Measurements from ENCODE around the gene CD84.
"Not testable (repeated sequence)": the region's sequence is repeated elsewhere in the genome, so short reads cannot be mapped to it uniquely, and the experiment has no call there.

The CD84 gene

GRCh38 chr1:160597705-160598104 is 18.4 kb upstream of the CD84 start:
- no peak for TF ChIP-seq Cebpa-rat (IDR thresholded peaks at IDR 0.05)
- H3K4me1 ChIP-seq = no peaks in the 10 kb centered on the region
- H3K4me3 ChIP-seq = no peak overlapping the region
- no peak overlapping the region for H3K27ac ChIP-seq
- H4K20me1 ChIP-seq = no peaks in the 10 kb centered on the region
- H3K9ac ChIP-seq = no peak overlapping the region
- no peaks in the 10 kb centered on the region for H3K36me3 ChIP-seq
- H3K27me3 ChIP-seq = no peaks in the 10 kb centered on the region
- H3K9me3 ChIP-seq = peaks cover 43% of the 10 kb centered on the region
- H3K4me2 ChIP-seq = no peak overlapping the region

GRCh38 chr1:160597051-160597450 is 17.8 kb upstream of the CD84 start:
- no peaks in the 10 kb centered on the region for H3K4me1 ChIP-seq
- H3K4me3 ChIP-seq = no peak overlapping the region
- no peak overlapping the region for H3K27ac ChIP-seq
- H3K36me3 ChIP-seq = no peaks in the 10 kb centered on the region
- H3K4me2 ChIP-seq = no peak overlapping the region
- H3K27me3 ChIP-seq = no peaks in the 10 kb centered on the region
- peaks cover 38% of the 10 kb centered on the region for H3K9me3 ChIP-seq
- H4K20me1 ChIP-seq = no peaks in the 10 kb centered on the region
- H3K9ac ChIP-seq = no peak overlapping the region
- no peak for TF ChIP-seq Cebpa-rat (IDR thresholded peaks at IDR 0.05)

GRCh38 chr1:160590488-160590887 is 11.2 kb upstream of the CD84 start:
- no peak for TF ChIP-seq Cebpa-rat (IDR thresholded peaks at IDR 0.05)
- Histone ChIP-seq H3K4me1 (peaks cover 5% of the 10 kb centered on the region; the same call in 1 of the 2 replicates), H3K4me2 (no peak overlapping the region), H4K20me1 (no peaks in the 10 kb centered on the region), H3K27ac (no peak overlapping the region), H3K27me3 (no peaks in the 10 kb centered on the region), H3K9ac (no peak overlapping the region), H3K9me3 (peaks cover 19% of the 10 kb centered on the region; the same call in 1 of the 2 replicates), H3K36me3 (no peaks in the 10 kb centered on the region), H3K4me3 (no peak overlapping the region)

- Histone ChIP-seq H3K4me1 (peaks cover 5% of the 10 kb centered on the region; the same call in 1 of the 2 replicates), H4K20me1 (no peaks in the 10 kb centered on the region), H3K4me2 (no peak overlapping the region), H3K27ac (no peak overlapping the region), H3K9ac (no peak overlapping the region), H3K4me3 (no peak overlapping the region), H3K27me3 (no peaks in the 10 kb centered on the region), H3K9me3 (peaks cover 14% of the 10 kb centered on the region), H3K36me3 (no peaks in the 10 kb centered on the region)
- TF ChIP-seq Cebpa-rat (IDR thresholded peaks at IDR 0.05) = no peak
These were observed 9.2 kb upstream of the CD84 start for GRCh38 chr1:160588468-160588867.

- H3K4me3 ChIP-seq = no peak overlapping the region
These were observed 5.5 kb upstream of the CD84 start for GRCh38 chr1:160584784-160585183.

GRCh38 chr1:160582976-160583375 is 3.7 kb upstream of the CD84 start:
- not testable (repeated sequence) for H3K27me3 ChIP-seq, H3K4me3 ChIP-seq, H3K27ac ChIP-seq, H3K9ac ChIP-seq, H3K36me3 ChIP-seq, H4K20me1 ChIP-seq, H3K4me2 ChIP-seq
- Histone ChIP-seq H3K4me1 (peaks cover 27% of the 10 kb centered on the region), H3K9me3 (peaks cover 17% of the 10 kb centered on the region)

More at GRCh38 chr1:160584784-160585183, 5.5 kb upstream of the CD84 start:
- H3K27ac ChIP-seq = no peak overlapping the region
- peaks cover 13% of the 10 kb centered on the region for H3K9me3 ChIP-seq
- no peak overlapping the region for H3K9ac ChIP-seq
- no peaks in the 10 kb centered on the region for H3K36me3 ChIP-seq
- H3K4me1 ChIP-seq = peaks cover 16% of the 10 kb centered on the region
- H3K4me2 ChIP-seq = no peak overlapping the region
- H3K27me3 ChIP-seq = no peaks in the 10 kb centered on the region
- TF ChIP-seq Cebpa-rat (IDR thresholded peaks at IDR 0.05) = no peak
- H4K20me1 ChIP-seq = no peaks in the 10 kb centered on the region

GRCh38 chr1:160581961-160582360 is 2.7 kb upstream of the CD84 start:
- Histone ChIP-seq H3K4me1 (peaks cover 27% of the 10 kb centered on the region), H3K4me2 (no peak overlapping the region), H3K9ac (no peak overlapping the region), H3K9me3 (peaks cover 21% of the 10 kb centered on the region), H3K36me3 (no peaks in the 10 kb centered on the region), H3K27me3 (no peaks in the 10 kb centered on the region), H3K27ac (no peak overlapping the region), H3K4me3 (no peak overlapping the region), H4K20me1 (no peaks in the 10 kb centered on the region)
- TF ChIP-seq Cebpa-rat (IDR thresholded peaks at IDR 0.05) = no peak

GRCh38 chr1:160580221-160580812 is 1.0 kb upstream of the CD84 start:
- Histone ChIP-seq H3K27me3 (no peaks in the 10 kb centered on the region), H3K36me3 (no peaks in the 10 kb centered on the region), H3K4me1 (peaks cover 30% of the 10 kb centered on the region), H3K9ac (no peak overlapping the region), H3K4me2 (no peak overlapping the region), H3K4me3 (no peak overlapping the region), H3K9me3 (peaks cover 21% of the 10 kb centered on the region), H4K20me1 (no peaks in the 10 kb centered on the region), H3K27ac (no peak overlapping the region)
- TF ChIP-seq Cebpa-rat (IDR thresholded peaks at IDR 0.05) = no peak

GRCh38 chr1:160578525-160579191 is 638 bp downstream of the CD84 start:
- H3K4me1 ChIP-seq = peaks cover 40% of the 10 kb centered on the region
- no peaks in the 10 kb centered on the region for H3K27me3 ChIP-seq
- no peaks in the 10 kb centered on the region for H4K20me1 ChIP-seq
- H3K4me3 ChIP-seq = peak overlapping the region; percentile 48
- TF ChIP-seq Cebpa-rat (IDR thresholded peaks at IDR 0.05) = no peak
- H3K27ac ChIP-seq = peak overlapping the region; percentile 79
- peaks cover 17% of the 10 kb centered on the region for H3K9me3 ChIP-seq
- H3K9ac ChIP-seq = peak overlapping the region; percentile 58
- H3K4me2 ChIP-seq = peak overlapping the region; percentile 74
- H3K36me3 ChIP-seq = no peaks in the 10 kb centered on the region

GRCh38 chr1:160578175-160578524 is 1.1 kb downstream of the CD84 start:
- Histone ChIP-seq H3K9ac (no peak overlapping the region), H3K4me2 (peak overlapping the region; percentile 74; the same call in 1 of the 2 replicates)

More at GRCh38 chr1:160578175-160578524, 1.1 kb downstream of the CD84 start:
- H3K27me3 ChIP-seq = no peaks in the 10 kb centered on the region
- H3K36me3 ChIP-seq = no peaks in the 10 kb centered on the region
- H3K27ac ChIP-seq = no peak overlapping the region
- peaks cover 12% of the 10 kb centered on the region for H3K9me3 ChIP-seq
- no peaks in the 10 kb centered on the region for H4K20me1 ChIP-seq
- peaks cover 40% of the 10 kb centered on the region for H3K4me1 ChIP-seq
- H3K4me3 ChIP-seq = no peak overlapping the region
- TF ChIP-seq Cebpa-rat (IDR thresholded peaks at IDR 0.05) = no peak

All from BLaER1 (cell line).